ENCODE results near the gene ABCG1.

ABCG1 gene

GRCh38 chr21:42237161-42237560 lies 18.2 kb downstream of the ABCG1 start:
- Histone ChIP-seq H4K20me1 (ENCODE audit: insufficient read depth, low read length) (no peaks in the 10 kb centered on the region), H3K4me1 (ENCODE audit: low read length) (peaks cover 50% of the 10 kb centered on the region), H3K4me2 (ENCODE audit: low read depth, low read length) (peak overlapping the region; percentile 31; the same call in 1 of the 2 replicates), H3K36me3 (replicated peaks; ENCODE audit: insufficient read depth, low read length) (no peaks in the 10 kb centered on the region), H3K9ac (ENCODE audit: low read length) (no peak overlapping the region), H3K27me3 (replicated peaks; ENCODE audit: insufficient read depth, low read length) (peaks cover 41% of the 10 kb centered on the region), H2AFZ (ENCODE audit: low read length) (no peak overlapping the region), H3K9me3 (replicated peaks; ENCODE audit: insufficient read depth, low read length) (no peaks in the 10 kb centered on the region), H3F3A (ENCODE audit: insufficient read depth, low read length) (peaks cover 40% of the 10 kb centered on the region), H3K27ac (ENCODE audit: low read length) (no peak overlapping the region), H3K79me2 (ENCODE audit: low read length) (no peaks in the 10 kb centered on the region), H3K9me2 (replicated peaks; ENCODE audit: insufficient read depth, low read length) (no peaks in the 10 kb centered on the region), H3K4me3 (ENCODE audit: low read length) (no peak overlapping the region)
- TF ChIP-seq, protein P1, sequence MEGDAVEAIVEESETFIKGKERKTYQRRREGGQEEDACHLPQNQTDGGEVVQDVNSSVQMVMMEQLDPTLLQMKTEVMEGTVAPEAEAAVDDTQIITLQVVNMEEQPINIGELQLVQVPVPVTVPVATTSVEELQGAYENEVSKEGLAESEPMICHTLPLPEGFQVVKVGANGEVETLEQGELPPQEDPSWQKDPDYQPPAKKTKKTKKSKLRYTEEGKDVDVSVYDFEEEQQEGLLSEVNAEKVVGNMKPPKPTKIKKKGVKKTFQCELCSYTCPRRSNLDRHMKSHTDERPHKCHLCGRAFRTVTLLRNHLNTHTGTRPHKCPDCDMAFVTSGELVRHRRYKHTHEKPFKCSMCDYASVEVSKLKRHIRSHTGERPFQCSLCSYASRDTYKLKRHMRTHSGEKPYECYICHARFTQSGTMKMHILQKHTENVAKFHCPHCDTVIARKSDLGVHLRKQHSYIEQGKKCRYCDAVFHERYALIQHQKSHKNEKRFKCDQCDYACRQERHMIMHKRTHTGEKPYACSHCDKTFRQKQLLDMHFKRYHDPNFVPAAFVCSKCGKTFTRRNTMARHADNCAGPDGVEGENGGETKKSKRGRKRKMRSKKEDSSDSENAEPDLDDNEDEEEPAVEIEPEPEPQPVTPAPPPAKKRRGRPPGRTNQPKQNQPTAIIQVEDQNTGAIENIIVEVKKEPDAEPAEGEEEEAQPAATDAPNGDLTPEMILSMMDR (IDR thresholded peaks at IDR 0.05; ENCODE audit: low read length), result no peak
- TF ChIP-seq EZH2 (optimal IDR thresholded peaks at IDR 0.05; ENCODE audit: low read depth, low read length) (no peak), EZH2phosphoT487 (IDR thresholded peaks at IDR 0.05; ENCODE audit: low read length) (no peak)
- DNase-seq, result no peak

GRCh38 chr21:42237577-42237976 lies 18.6 kb downstream of the ABCG1 start:
- Histone ChIP-seq H3K36me3 (replicated peaks; ENCODE audit: insufficient read depth, low read length) (no peaks in the 10 kb centered on the region), H3K9ac (ENCODE audit: low read length) (no peak overlapping the region), H3K4me1 (ENCODE audit: low read length) (peaks cover 46% of the 10 kb centered on the region), H3K4me3 (ENCODE audit: low read length) (no peak overlapping the region), H3K9me2 (replicated peaks; ENCODE audit: insufficient read depth, low read length) (no peaks in the 10 kb centered on the region), H3K27me3 (replicated peaks; ENCODE audit: insufficient read depth, low read length) (peaks cover 41% of the 10 kb centered on the region), H3K4me2 (ENCODE audit: low read depth, low read length) (no peak overlapping the region), H3K27ac (ENCODE audit: low read length) (no peak overlapping the region), H3K9me3 (replicated peaks; ENCODE audit: insufficient read depth, low read length) (no peaks in the 10 kb centered on the region), H4K20me1 (ENCODE audit: insufficient read depth, low read length) (no peaks in the 10 kb centered on the region), H3F3A (ENCODE audit: insufficient read depth, low read length) (peaks cover 36% of the 10 kb centered on the region), H3K79me2 (ENCODE audit: low read length) (no peaks in the 10 kb centered on the region), H2AFZ (ENCODE audit: low read length) (no peak overlapping the region)
- TF ChIP-seq EZH2phosphoT487 (IDR thresholded peaks at IDR 0.05; ENCODE audit: low read length), result no peak
- TF ChIP-seq, protein P1 (IDR thresholded peaks at IDR 0.05; ENCODE audit: low read length), result no peak
- TF ChIP-seq EZH2 (optimal IDR thresholded peaks at IDR 0.05; ENCODE audit: low read depth, low read length), result no peak
- DNase-seq, result no peak

DNA sequence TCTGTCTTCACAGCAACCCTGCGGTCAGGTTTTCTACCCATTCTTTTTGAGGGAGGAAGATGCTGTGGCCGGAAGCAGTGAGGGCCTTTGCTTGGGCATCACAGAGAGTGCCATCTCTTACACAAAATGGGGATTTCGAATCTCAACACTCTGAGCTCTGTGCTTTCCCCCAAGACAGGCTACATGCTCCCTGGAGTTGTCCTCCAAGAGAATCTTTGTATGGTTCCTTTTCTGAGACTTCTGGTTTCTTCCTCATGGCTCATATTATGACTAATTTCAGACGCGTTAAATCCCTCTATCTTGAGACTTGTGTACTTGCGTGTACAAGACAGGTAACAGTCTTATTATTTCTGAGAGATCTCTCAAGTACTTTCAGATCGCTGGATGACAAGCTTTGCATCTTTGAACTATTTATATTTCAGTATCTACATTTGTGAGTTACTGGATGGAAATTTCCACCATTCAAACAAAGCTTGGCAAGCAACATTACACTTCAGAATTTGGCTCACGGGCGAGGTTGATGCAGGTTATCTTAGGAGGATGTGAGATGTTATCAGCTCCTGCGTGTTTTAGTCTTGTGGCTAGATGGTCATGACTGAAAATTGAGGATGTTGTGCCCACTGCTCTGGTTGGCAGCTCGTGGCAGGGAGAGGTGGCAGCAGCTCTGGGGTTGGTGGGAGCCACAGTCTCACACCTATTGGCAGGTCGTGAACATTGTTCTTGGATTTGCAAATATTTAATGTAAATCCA lies 19.4 kb downstream of the ABCG1 start:
- Histone ChIP-seq H3K36me3 (replicated peaks; ENCODE audit: insufficient read depth, low read length) (no peaks in the 10 kb centered on the region), H4K20me1 (ENCODE audit: insufficient read depth, low read length) (no peaks in the 10 kb centered on the region), H3K4me2 (ENCODE audit: low read depth, low read length) (no peak overlapping the region), H3F3A (ENCODE audit: insufficient read depth, low read length) (peaks cover 29% of the 10 kb centered on the region), H3K27ac (ENCODE audit: low read length) (no peak overlapping the region), H2AFZ (ENCODE audit: low read length) (no peak overlapping the region), H3K4me3 (ENCODE audit: low read length) (no peak overlapping the region), H3K79me2 (ENCODE audit: low read length) (no peaks in the 10 kb centered on the region), H3K27me3 (replicated peaks; ENCODE audit: insufficient read depth, low read length) (peaks cover 46% of the 10 kb centered on the region), H3K9me3 (replicated peaks; ENCODE audit: insufficient read depth, low read length) (no peaks in the 10 kb centered on the region), H3K9ac (ENCODE audit: low read length) (no peak overlapping the region), H3K4me1 (ENCODE audit: low read length) (peaks cover 38% of the 10 kb centered on the region), H3K9me2 (replicated peaks; ENCODE audit: insufficient read depth, low read length) (no peaks in the 10 kb centered on the region)
- no peak for DNase-seq
- TF ChIP-seq EZH2 (optimal IDR thresholded peaks at IDR 0.05; ENCODE audit: low read depth, low read length), result no peak
- TF ChIP-seq, protein P1 (IDR thresholded peaks at IDR 0.05; ENCODE audit: low read length), result no peak
- TF ChIP-seq EZH2phosphoT487 (IDR thresholded peaks at IDR 0.05; ENCODE audit: low read length), result no peak
